ENCODE results near the gene NKX2-2.

DNA sequence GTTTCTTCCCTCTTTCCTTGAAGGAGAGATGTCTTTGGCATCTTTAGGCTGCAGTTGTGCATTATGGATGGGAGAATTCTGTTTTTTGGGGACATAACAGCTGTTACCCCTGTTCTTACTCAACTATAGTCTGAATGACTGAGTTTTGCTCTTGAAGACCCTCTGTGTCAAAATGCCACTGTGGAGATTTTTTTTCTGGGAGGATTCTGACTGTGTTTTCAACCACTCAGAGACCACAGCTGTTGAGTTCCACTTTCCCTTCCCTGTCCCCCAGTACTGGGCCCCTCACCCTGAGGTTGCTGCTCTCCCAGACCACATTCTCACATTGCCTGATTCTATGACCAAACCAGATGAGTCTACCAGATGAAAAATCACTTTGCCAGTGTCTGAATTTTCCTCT, 48.1 kb downstream of the NKX2-2 start:
- TF ChIP-seq POLR2AphosphoS5 (IDR thresholded peaks at IDR 0.05; ENCODE audit: low read depth, low read length), result no peak
- no peak for TF ChIP-seq POLR2A (IDR thresholded peaks at IDR 0.05; ENCODE audit: low read depth, low read length)
- no peak for TF ChIP-seq TAF1 (IDR thresholded peaks at IDR 0.05; ENCODE audit: borderline replicate concordance, low read depth, low read length)

Measured in GM12892 (cell line).